A549 treated with DMSO at 1 μM for 4 hours (cell line): ENCODE results near the gene CMSS1. TPM values are rescaled to one million over a fixed set of nuclear protein-coding genes. Genes with fewer than 3 reads are reported as not detected.

Experiments used
- total RNA-seq: library from RNA; stranded (reverse); fragments of 200-300 nt; extraction: Qiagen RNA extraction; gene quantifications from 5 replicates; pipeline ENCODE4 v1.2.3, GENCODE V29; 2022; ENCODE audit warnings: low read depth

Gene CMSS1
- total RNA-seq, result 49.5 to 62.1 TPM (median 59.0 TPM) in 5 replicates

GRCh38 chr3:99817437-99818240 is at the start of gene CMSS1:
Gene CMSS1 (plus strand): TSS chr3:99817862.

GRCh38 chr3:100114413-100115030 is 296.9 kb downstream of the CMSS1 start, which contains the start of gene FILIP1L:
Gene FILIP1L (minus strand): TSS chr3:100114501.

Other genes starting within 250 kb of the CMSS1 start
- not detected in 5 replicates for gene COL8A1, start 179.3 kb upstream of the CMSS1 start, total RNA-seq